ENCODE results near the gene HTRA3. TPM values are rescaled to one million over a fixed set of nuclear protein-coding genes. Genes with fewer than 3 reads are reported as not detected.

The HTRA3 gene
- total RNA-seq, 1 donor from 2014 or later, result not detected

- ATAC-seq (ENCODE audit: low read depth) (no peak), DNase-seq (no peak)
- POLR2A ChIA-PET, result no interaction called here
- TF ChIP-seq, protein P1, sequence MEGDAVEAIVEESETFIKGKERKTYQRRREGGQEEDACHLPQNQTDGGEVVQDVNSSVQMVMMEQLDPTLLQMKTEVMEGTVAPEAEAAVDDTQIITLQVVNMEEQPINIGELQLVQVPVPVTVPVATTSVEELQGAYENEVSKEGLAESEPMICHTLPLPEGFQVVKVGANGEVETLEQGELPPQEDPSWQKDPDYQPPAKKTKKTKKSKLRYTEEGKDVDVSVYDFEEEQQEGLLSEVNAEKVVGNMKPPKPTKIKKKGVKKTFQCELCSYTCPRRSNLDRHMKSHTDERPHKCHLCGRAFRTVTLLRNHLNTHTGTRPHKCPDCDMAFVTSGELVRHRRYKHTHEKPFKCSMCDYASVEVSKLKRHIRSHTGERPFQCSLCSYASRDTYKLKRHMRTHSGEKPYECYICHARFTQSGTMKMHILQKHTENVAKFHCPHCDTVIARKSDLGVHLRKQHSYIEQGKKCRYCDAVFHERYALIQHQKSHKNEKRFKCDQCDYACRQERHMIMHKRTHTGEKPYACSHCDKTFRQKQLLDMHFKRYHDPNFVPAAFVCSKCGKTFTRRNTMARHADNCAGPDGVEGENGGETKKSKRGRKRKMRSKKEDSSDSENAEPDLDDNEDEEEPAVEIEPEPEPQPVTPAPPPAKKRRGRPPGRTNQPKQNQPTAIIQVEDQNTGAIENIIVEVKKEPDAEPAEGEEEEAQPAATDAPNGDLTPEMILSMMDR (IDR thresholded peaks at IDR 0.05), result no peak
- H3K36me3 Mint-ChIP-seq (ENCODE audit: low read depth), result no peaks in the 10 kb centered on the region
- no peaks in the 10 kb centered on the region for H3K4me1 Mint-ChIP-seq
- CTCF ChIA-PET, result no interaction called here
- no peak overlapping the region for H3K4me3 Mint-ChIP-seq
- peaks cover 11% of the 10 kb centered on the region for H3K27me3 Mint-ChIP-seq
- intact Hi-C loops (cut with micrococcal nuclease), result no loop called here
- no peak overlapping the region for H3K27ac Mint-ChIP-seq
- H3K9me3 Mint-ChIP-seq, result peaks cover 13% of the 10 kb centered on the region
Measured at GRCh38 chr4:8312069-8312445, 42.5 kb downstream of the HTRA3 start.

DNA sequence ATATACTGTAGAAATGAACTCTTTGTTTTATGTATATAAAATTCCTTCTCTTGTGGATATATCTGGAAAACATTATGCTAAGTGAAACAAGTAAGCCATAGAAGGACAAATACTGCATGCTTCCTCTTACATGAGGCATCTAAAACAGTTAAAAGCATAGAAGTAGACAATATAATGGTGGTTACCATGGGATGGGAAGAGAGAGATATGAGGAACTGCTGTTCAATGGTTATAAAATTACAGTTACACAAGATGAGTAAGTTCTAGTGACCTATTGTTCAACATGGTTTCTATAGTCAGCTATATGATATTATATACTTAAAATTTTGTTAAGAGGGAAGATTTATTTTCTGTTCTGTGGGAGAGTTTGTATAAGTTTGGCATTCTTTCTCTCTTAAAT, 43.4 kb downstream of the HTRA3 start:
- intact Hi-C loops (cut with micrococcal nuclease), result no loop called here
- DNase-seq (no peak), ATAC-seq (ENCODE audit: low read depth) (no peak)
- Mint-ChIP-seq H3K9me3 (peaks cover 13% of the 10 kb centered on the region), H3K4me1 (no peaks in the 10 kb centered on the region), H3K36me3 (ENCODE audit: low read depth) (no peaks in the 10 kb centered on the region), H3K27me3 (peaks cover 11% of the 10 kb centered on the region), H3K4me3 (no peak overlapping the region), H3K27ac (no peak overlapping the region)
- TF ChIP-seq, protein P1 (IDR thresholded peaks at IDR 0.05), result no peak
- CTCF ChIA-PET, result no interaction called here
- POLR2A ChIA-PET, result no interaction called here

DNA sequence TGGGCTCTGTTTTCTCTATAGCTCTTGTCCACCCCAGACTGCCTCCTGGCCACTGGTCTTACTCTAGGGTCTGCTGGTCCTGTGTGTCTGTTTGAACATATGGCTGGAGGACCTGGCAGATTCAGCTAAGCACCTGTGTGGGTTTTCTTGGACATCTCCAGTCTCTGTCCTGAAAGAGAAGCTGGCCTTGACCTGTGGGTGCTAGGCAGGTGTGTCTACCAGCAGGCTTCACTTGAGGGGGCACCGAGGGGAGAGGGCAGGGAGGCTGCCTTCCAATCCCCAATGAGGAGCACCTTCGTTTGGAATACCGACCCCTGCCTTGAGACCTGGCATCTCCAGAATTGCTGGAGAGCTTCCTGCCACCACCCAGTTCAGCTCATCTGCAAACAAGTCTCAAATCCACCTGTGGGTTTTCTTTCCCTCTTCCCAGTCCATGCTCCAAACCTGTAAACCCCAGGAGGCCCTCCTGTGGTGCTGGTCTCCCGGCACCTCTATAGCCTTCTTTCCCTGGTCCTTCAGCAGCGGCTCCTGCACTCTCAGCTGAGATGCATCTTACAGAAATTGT, 45.2 kb downstream of the HTRA3 start:
- CTCF ChIA-PET, result no interaction called here
- H3K9me3 Mint-ChIP-seq, result peaks cover 13% of the 10 kb centered on the region
- no peaks in the 10 kb centered on the region for H3K36me3 Mint-ChIP-seq (ENCODE audit: low read depth)
- no peaks in the 10 kb centered on the region for H3K4me1 Mint-ChIP-seq
- no peak overlapping the region for H3K27ac Mint-ChIP-seq
- H3K4me3 Mint-ChIP-seq, result no peak overlapping the region
- POLR2A ChIA-PET, result no interaction called here
- peaks cover 14% of the 10 kb centered on the region for H3K27me3 Mint-ChIP-seq
- no peak for ATAC-seq (ENCODE audit: low read depth)
- intact Hi-C loops (cut with micrococcal nuclease), result no loop called here
- DNase-seq, result peak; percentile 0
- TF ChIP-seq, protein P1 (IDR thresholded peaks at IDR 0.05), result no peak

- Mint-ChIP-seq H3K9me3 (peaks cover 13% of the 10 kb centered on the region), H3K27ac (no peak overlapping the region), H3K27me3 (peaks cover 10% of the 10 kb centered on the region), H3K36me3 (ENCODE audit: low read depth) (no peaks in the 10 kb centered on the region), H3K4me1 (no peaks in the 10 kb centered on the region), H3K4me3 (no peak overlapping the region)
- POLR2A ChIA-PET, result no interaction called here
- CTCF ChIA-PET, result no interaction called here
- DNase-seq (no peak), ATAC-seq (ENCODE audit: low read depth) (no peak)
- intact Hi-C loops (cut with micrococcal nuclease), result no loop called here
- TF ChIP-seq, protein P1 (IDR thresholded peaks at IDR 0.05), result no peak
Measured at GRCh38 chr4:8315435-8316250, 46.1 kb downstream of the HTRA3 start.

DNA sequence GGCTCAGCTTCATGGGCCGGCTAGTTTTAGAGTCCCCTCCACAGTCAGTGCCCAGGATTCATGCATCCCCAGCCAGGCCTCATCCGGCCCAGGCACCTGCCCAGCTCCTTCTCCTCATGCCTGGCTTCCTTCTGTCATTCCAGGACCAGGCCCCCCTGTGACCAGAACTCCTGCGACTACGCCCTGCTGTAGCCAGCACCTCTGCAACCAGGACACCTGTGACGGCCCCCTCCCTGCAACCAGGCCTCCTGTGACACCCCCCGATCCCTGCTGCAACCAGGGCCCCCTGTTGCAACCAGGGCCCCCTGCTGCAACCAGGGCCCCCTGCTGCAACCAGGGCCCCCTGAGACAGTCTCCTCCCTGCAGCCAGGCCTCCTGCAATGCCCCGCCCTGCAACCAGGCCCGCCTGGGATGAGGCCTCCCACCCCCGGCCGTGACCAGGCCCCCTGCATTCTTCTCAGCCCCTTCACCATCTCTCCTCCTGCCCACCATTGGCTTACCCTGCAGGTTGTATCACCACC, 46.8 kb downstream of the HTRA3 start:
- peaks cover 13% of the 10 kb centered on the region for H3K9me3 Mint-ChIP-seq
- DNase-seq (peak; percentile 9), ATAC-seq (ENCODE audit: low read depth) (no peak)
- no peaks in the 10 kb centered on the region for H3K4me1 Mint-ChIP-seq
- H3K4me3 Mint-ChIP-seq, result no peak overlapping the region
- H3K27ac Mint-ChIP-seq, result no peak overlapping the region
- CTCF ChIA-PET, result no interaction called here
- H3K27me3 Mint-ChIP-seq, result peaks cover 9% of the 10 kb centered on the region
- POLR2A ChIA-PET, result no interaction called here
- intact Hi-C loops (cut with micrococcal nuclease), result no loop called here
- TF ChIP-seq, protein P1 (IDR thresholded peaks at IDR 0.05), result no peak
- no peaks in the 10 kb centered on the region for H3K36me3 Mint-ChIP-seq (ENCODE audit: low read depth)
